Limb (tissue), 2 donors: ENCODE measurements around the gene PRKN.
A peak's percentile ranks its signal among the peaks of the same experiment; 100 is the strongest.
"Not testable (repeated sequence)": the region's sequence is repeated elsewhere in the genome, so short reads cannot be mapped to it uniquely, and the experiment has no call there.

Experiments used
- DNase-seq, 2 donors: peaks; one replicate each; pipeline ENCODE4 v3.0.0-alpha.2; 2016; ENCODE audit errors: extremely low spot score in 2 of 2

PRKN gene

DNA sequence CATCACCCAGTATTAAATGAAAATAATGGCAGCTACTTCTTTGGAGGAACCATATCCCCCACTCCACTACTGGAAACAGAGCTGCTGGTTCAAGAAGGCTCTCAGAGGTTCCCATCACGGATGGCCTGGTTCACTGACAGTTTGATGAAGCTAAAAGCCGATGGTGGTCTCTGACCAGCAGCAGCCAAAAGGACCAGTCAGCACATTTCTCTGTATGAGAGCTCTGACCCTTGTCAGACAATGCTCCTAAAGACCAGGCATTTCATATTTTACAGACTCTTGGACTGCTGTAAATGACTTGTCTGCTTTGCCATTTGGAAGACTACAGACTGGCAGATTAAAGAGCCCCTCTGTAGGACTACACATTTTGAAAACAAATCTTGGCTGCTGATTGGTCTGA is 16.6 kb downstream of the PRKN start:
- no peak for DNase-seq

DNA sequence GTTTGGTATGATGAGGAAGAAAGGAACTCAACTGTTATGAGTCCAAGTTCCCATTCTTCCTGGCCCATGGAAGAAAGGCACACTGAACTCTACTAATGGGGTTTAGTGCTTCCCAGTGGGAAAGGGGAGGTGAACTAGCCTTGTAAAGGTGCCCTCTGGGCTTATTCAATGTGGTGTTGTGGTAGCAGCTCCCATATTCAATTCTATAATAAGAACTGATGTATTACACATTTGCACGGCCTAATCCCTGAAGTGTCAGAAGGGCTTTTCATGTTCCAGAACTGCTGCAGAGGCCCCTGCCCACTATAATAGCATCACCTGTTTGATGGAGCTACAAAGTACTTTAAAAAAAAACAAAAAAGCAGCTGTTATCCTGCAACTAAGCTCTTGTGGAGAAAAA is 17.1 kb downstream of the PRKN start:
- DNase-seq, result no peak

DNA sequence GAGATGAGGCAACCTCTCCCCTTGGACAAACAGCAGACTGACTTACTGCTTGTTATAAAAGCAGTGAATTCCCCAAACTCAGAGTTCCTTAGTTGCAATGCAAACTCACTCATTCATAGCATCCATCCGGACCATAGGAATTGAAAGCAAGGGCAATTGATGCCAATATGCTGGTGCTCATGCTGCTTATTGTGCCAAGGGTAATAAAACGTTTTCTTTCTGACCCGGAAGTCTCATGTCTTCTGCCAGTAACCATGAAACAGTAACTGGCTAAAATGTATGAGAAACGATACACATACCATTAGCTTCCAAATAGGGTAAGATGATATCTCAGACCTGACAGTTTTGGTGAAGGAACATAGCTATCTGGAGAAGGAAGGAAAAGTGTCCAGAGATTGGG is 18.1 kb downstream of the PRKN start:
- no peak for DNase-seq

DNA sequence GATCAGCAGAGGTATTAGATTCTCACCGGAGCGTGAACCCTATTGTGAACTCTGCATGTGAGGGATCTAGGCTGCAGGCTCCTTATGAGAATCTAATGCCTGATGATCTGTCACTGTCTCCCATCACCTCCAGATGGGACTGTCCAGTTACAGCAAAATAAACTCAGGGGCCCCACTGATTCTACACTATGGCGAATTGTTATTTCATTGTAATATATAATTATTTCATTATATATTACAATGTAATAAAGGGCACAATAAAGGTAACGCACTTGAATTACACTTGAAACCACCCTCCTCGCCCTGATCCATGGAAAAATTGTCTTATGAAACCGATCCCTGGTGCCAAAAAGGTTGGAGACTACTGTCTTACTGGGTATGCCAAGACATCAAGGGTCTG is 18.6 kb downstream of the PRKN start:
- DNase-seq, result no peak

DNA sequence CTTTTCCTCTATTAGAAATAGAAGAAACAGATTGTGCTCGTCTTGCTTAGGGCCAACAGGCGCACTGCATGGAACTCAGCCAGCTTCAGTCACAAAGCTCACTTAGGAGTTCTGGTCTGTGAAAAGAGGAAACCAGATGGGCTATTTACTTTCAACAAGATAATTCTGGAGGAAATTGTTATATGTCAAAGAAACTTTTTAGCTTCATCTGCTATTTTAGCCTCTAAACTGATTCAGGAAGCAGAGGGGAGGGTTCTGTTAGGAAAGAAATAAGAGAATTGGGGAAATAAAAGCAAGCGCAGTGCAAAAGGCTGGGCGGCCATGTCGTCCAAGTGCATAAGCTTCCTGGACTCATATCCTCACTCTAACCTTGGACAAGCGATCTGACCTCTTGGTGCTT is 21.3 kb downstream of the PRKN start:
- DNase-seq, result peak; percentile 60 to 75

DNA sequence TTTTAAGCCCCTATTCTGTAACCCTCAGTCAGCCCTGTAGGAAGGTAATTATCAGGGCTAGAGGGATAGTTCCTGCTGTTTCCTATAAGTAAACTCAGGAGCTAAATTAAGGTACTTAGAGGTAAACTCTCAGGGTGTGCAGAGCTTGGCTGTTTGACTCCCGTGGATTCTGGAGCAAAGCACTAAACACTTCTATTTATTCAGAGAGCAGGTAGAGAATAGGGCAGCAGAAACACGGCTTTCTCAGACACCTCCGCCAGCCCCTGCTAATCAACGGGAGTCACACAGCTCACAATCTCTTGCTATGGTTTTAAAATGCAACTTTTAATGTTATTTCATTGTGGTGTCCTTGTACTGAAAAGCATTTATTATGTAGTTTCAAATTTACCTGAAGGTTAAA is 21.8 kb downstream of the PRKN start:
- no peak for DNase-seq

DNA sequence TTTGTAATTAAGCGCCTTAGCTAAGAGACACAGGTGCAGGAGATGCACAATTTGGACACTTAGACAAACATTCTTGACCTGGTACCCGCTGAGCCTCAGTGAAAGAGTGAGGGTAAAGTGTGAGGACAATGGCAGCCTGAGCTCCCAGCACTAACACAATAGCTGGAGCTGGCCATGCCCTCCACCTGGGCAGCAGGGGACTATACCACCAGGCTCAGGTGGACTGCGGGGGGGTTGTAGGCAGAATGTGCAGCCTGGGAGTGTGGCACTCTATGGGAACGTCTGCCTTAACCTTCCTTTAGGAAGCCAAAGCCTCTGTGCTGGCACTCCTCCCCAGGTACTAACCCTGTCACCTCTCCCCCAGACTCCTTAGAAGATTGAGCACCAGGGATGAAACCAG is 23.6 kb downstream of the PRKN start:
- no peak for DNase-seq

DNA sequence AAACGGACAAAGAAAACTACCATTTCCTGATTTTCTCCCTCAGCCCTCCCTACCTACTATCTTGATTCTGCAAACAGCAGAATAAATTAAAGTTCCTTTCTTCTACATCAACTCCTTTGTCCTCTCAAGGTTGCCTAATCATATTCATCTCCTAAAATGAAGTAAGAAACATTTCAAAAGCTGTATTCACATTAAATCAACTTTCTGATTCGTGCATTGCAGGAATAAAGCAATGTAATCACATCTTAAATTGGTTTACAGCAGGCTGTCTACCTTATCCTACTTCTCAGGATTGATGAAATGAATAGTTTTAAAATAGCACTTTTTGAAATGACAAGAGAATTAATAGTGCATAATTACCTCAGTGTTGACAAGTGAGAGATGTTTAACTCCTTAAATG is 25.1 kb downstream of the PRKN start:
- no peak for DNase-seq

DNA sequence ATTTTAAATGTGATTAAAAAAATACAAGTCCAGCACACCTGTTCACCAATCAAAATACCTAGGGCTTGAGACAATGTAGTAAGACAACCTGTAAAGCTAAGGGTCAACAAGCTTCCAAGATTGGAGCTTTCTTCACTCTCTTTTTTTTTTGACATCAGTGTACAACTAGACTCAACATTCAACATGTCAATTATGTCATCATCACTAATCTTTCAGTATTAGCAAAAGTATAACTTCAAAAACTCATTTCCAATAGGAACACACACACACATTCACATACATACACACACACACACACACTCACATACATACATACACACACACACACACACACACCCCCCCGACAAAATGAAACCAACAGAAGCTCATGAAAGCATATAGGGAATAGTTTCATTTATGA is 26.0 kb downstream of the PRKN start:
- DNase-seq, result no peak

DNA sequence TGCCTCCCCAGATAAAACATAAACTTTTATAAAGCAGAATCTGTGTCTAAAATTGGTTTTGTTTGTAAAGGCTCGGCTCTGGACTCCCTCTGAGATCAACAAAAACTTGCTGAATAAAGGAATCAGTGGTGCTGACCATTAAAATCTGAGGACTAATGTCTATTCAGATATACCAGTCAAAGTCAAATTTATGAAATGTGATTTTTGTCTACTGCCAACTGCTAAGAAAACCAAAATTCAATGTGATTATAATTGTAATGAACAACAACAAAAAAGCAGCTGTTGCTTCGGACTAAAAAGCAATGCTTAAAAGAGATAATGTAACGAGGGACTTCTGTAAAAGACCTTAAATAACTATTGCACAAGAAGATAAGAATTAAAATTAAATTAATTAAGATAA is 26.6 kb downstream of the PRKN start:
- no peak for DNase-seq

DNA sequence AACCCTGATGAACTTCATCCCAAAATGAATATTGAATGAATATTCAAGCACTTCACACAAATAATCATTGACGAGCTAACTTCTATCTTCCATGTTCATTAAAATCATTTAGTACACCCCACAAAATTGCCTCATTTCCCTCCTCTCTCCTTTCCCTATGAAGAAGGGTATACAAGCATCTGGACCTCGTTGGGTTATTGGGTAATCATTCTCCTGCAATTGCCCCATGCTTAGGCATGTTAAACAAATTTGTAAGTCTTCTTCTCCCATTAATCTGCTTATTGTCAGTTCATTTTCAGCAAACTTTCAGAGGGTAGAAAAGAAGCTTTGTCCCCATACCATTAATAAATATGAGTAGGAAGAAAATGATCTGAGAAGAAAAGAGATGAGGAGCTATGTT is 27.6 kb downstream of the PRKN start:
- no peak for DNase-seq

DNA sequence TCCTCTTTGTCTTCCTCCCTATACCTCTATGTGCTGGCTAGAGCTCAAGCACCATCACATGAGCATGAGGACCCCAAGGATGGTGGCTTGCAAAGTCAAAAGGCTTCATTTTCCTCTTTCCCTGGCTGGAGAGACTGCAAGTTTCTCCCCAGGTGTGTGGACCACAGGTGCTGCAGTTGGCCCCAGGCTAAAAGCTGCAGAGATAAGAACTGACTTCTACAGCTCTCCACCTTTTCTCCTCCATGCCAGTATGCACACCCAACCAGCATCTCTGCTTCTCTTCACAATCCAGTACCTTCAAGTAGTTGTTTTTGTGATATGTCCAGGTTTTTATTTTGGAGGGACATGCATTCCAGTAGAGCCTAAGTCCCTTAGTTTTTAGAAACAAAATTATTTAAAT is 29.1 kb downstream of the PRKN start:
- DNase-seq, result no peak

DNA sequence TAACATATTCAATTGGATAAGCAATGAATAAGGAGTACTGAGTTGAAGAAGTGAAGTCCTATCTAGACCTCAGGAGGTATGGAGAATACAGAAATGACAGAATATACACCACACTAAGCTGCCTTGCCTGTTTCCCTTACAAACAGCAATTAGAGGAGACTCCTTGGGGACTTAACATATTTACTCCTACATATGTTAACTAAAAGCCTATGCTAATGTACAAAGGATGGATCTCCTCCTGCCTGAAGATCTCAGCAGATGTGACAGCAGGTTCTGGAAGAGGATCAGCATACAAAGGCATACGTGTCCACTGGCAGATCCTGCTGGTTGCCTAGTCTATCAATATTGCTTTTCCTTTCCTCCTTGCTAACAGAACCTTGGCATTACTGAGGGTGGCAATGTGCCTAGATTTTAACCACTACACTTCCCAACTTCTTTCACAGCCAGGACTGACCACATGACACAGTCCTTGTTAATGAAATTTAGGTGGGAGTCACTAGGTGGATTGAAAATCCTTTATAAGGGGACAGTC is 29.6 kb downstream of the PRKN start:
- DNase-seq, result no peak

DNA sequence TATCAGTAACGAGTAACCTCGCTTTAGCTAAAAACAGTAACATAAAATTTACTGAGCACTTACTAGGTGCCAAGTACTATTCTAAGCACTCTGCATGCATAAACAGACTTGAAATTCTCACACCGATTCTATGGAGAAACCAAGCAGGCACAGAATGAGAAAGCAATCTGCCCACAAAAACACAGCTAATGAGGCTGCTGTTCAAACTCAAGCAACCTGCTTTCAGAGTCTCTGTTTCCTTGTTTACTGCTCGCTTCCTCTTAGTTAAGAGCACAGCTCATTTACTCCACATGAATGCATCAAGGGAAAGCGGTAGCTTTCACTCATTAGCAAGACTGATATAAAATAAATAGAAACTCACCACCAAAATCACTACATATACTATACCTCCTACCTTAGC is 37.4 kb downstream of the PRKN start:
- no peak for DNase-seq

DNA sequence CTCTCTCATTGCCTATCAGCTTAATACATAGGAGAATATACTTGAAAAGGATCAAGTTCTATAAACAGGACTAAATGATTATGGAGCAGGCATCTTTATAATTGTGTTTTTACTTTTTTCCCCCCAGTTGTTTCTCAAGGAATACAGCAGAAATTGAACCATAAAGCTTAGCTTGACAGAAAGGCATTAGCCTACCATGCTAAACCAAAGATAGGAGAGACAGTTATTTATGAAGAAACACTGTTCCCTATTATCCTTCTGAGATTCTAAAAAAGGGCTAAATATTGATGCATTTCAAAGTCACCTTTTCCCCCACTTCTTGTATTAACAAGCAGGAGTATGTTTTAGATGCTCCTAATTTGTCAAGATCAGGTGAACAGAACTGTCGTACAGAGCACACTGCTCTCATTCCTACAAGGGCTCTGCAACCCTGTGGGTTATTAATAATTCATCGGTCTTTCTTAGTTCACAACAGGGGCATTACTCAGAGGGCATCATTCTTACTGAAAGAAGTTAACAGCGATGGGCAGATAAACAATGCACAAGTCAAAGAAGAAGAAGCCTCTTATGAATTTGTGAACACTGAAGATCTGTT is 38.7 kb downstream of the PRKN start:
- no peak for DNase-seq

DNA sequence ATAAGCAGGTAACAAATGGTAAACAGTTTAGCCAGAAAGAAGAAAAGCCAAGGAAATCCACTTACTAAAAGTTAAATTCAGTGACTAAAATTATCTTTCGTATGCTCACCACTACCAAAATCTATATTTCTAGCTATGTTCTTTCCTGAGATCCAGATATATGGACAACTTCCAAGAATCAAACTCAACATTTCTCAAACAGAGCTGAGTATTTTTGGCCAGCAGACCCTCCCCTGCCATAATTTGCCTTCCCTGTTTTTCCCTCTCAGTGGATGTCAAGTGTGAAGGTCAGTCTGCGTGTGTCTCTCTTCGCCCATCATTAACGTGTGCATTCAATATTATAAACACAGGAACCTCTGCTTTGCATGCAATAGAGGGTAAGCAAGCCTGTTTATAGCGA is 42.0 kb downstream of the PRKN start:
- DNase-seq, result peak in 1 of 2 donors; percentile 19

DNA sequence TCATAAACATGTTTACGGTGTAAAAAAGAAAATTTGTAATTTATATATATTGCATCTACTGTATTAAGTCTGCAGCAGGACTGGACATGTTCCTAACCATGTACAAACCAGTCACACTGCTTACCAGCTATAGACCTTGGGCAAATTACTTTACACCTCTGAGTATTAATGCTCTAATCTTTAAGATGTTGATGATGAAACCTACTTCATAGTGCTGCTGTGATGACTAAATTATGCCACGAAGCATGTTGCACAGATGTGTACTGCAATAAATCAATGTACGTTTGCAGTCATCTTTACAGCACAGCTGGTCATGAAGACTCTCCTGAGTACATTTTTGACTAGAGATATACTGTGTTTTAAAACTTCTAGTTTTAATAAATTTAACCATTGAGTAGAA is 42.6 kb downstream of the PRKN start:
- peak in 1 of 2 donors; percentile 18 for DNase-seq

DNA sequence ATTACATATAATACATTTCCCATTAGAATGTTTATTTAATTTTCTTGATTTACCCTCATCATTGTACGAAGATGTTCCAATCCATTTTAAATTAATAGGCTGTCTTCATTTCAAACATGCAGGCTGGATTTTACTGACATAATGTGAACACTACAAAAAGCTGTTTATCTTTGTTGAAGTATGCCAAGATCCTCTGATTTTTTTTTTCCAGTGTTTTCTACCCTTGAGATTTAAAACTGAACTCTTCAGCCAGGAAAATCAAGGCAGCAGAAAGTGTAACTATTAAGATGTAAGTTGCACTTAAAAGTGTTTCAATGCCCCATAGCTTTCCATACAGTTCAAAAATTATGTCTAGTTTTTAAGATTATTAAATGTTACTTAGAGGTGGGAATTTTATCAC is 43.5 kb downstream of the PRKN start:
- no peak for DNase-seq

DNA sequence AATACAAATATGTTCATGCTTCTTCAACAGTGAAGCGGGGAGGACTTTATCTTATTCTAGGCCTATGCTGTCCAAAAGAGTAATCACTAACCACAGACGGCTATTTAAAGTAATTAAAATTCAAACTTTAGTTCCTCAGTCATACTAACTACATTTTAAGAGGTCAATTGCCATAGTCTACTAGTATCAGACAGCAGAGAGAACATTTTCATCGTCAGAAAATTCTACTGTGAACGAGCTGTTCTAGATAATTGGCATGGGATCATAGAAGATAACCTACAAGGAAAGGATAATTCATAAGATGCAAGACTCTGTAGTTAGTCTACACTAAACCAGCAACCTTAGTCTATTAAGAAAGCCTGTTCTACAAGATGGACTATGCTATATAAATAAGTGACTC is 44.4 kb downstream of the PRKN start:
- DNase-seq, result no peak

DNA sequence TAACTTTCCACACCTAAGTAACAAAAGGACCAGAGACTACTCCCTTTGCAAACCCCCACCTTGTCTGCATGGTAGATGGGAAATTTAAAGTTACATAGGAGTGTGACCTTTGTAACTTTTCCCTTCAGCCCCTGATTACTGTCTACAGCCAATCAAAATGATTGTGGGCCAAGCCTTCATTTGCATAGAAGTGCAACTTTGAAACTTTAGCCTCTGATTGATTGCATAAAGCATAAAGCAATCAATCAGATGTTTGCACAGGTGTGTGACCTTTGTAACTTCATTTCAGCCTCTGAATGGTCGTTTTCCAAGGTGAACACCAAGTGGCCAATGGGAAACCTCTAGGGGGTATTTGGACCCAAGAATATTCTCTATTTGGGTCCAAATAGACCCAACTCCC is 46.1 kb downstream of the PRKN start:
- no peak for DNase-seq

DNA sequence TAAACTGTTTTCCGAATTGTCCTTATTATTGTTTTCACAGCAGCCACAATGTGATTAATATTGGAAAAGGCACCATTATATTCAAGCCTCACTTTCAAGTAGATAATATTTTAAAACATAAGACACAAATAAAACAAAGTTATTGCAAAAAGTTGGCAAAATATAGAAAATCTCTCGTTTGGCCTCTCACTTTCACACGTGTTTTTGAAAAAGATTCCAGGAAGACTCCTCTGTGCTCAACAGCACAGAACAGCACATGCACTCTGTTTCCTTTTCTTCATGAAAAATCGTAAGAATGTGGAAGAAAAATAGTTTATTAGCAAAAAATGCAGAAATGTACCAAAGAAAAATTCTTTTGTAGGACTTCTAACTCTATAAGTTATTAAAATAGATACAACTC is 46.7 kb downstream of the PRKN start:
- no peak for DNase-seq

DNA sequence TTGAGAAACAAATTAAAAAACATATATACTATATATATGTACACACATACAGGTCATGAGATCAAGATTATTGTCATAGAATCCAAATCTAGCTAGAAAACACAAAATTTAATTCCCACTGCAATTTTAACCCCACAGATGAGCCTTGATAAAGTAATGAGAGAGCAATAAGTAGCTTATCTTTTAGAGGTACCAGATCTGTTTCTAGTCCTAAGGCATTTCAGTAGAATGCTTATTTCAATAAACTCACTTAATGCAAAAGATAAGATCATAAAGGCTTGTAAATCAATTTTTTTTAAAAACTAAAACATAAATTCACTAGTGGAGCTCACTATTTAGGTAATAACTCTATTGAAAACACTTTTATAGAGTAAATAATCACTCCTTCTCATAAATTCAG is 47.2 kb downstream of the PRKN start:
- no peak for DNase-seq

DNA sequence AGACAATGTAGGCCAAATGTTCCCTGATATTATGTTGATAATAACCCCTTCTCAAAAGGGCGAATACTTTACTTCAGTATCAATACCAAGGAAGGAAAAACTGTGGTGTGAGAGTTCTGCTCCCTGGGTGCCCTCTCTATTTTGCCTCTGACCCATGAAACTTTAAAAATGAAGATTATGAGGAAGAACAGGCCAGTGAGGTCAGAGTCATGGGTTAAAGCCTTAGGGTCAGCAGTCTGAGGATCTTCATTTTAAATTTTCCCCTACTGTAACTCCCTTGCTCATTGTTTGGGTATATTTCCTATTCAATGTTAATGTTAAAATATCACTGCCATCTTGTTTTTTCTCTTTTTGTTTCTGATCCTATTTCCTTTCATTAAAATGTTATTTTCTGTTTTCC is 47.9 kb downstream of the PRKN start:
- no peak for DNase-seq

DNA sequence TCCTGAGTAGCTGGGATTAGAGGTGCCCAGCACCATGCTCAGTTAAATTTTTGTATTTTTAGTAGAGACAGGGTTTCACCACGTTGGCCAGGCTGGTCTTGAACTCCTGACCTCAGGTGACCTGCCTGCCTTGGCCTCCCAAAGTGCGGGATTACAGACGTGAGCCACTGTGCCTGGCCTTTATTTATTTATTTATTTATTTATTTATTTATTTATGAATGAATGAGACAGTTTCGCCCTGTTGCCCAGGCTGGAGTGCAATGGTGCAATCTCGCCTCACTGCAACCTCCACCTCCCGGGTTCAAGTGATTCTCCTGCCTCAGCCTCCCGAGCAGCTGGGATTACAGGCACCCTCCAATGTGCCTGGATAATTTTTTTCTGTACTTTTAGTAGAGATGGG is 48.7 kb downstream of the PRKN start:
- DNase-seq, result not testable (repeated sequence)
